ENCODE results near the gene TANGO6. TPM values are rescaled to one million over a fixed set of nuclear protein-coding genes. Genes with fewer than 3 reads are reported as not detected.
A peak's percentile ranks its signal among the peaks of the same experiment; 100 is the strongest.

Gene TANGO6
- total RNA-seq, 4 donors from 2014 or later: 18.4 to 36.0 (median 23.3) TPM

DNA sequence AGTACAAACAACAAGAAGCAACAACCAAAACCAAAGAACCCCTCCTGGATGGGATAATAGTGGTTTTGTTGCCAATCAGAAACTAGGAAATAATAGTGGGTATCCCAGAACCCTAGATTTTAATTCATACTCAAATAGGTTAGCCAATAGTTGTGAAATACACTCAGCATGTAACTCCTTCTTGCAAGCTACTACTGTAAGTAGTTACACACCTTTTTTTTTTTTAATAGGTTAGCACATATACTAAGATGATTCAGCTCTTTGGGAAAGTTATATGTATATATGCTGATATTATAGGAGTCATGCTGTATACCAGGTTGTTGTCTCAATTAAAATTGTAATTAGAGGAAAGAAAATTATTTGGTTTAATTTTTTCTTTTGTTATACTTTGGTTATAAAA lies 169.6 kb downstream of the TANGO6 start:
- H3K36me3 ChIP-seq: peaks cover 0 to 3% (median 0%) of the 10 kb centered on the region in 3 donors
- no peak overlapping the region for H3K4me3 ChIP-seq
- TF ChIP-seq POLR2A (IDR thresholded peaks at IDR 0.05) (no peak), EP300 (IDR thresholded peaks at IDR 0.05) (no peak), CTCF (IDR thresholded peaks at IDR 0.05) (no peak)
- peaks cover 0 to 10% (median 0%) of the 10 kb centered on the region in 4 donors for H3K4me1 ChIP-seq
- no peak overlapping the region for H3K27ac ChIP-seq
- DNase-seq (ENCODE audit: low spot score in 2 of 2): no peak
- H3K27me3 ChIP-seq: no peaks in the 10 kb centered on the region
- no peaks in the 10 kb centered on the region for H3K9me3 ChIP-seq

- Histone ChIP-seq H3K27ac (no peak overlapping the region), H3K9me3 (no peaks in the 10 kb centered on the region), H3K27me3 (no peaks in the 10 kb centered on the region), H3K4me1 (peaks cover 0 to 10% (median 0%) of the 10 kb centered on the region in 4 donors), H3K4me3 (no peak overlapping the region), H3K36me3 (peaks cover 0 to 3% (median 0%) of the 10 kb centered on the region in 3 donors)
- DNase-seq (ENCODE audit: low spot score in 2 of 2): no peak
- no peak for TF ChIP-seq EP300 (IDR thresholded peaks at IDR 0.05)
- no peak for TF ChIP-seq CTCF (IDR thresholded peaks at IDR 0.05)
- no peak for TF ChIP-seq POLR2A (IDR thresholded peaks at IDR 0.05)
Measured at GRCh38 chr16:69013991-69014390, 170.7 kb downstream of the TANGO6 start.

- no peak for TF ChIP-seq POLR2A (IDR thresholded peaks at IDR 0.05)
- no peak for TF ChIP-seq CTCF (IDR thresholded peaks at IDR 0.05)
- TF ChIP-seq EP300 (IDR thresholded peaks at IDR 0.05): no peak
- no peaks in the 10 kb centered on the region for H3K27me3 ChIP-seq
- no peak overlapping the region for H3K27ac ChIP-seq
- DNase-seq (ENCODE audit: low spot score in 2 of 2): no peak
- H3K4me3 ChIP-seq: no peak overlapping the region
- H3K36me3 ChIP-seq: peaks cover 0 to 3% (median 0%) of the 10 kb centered on the region in 3 donors
- peaks cover 0 to 10% (median 0%) of the 10 kb centered on the region in 4 donors for H3K4me1 ChIP-seq
- no peaks in the 10 kb centered on the region for H3K9me3 ChIP-seq
Measured at GRCh38 chr16:69014811-69015210, 171.5 kb downstream of the TANGO6 start.

GRCh38 chr16:69017036-69017783 lies 173.9 kb downstream of the TANGO6 start:
- Histone ChIP-seq H3K9me3 (no peaks in the 10 kb centered on the region), H3K27me3 (no peaks in the 10 kb centered on the region), H3K4me1 (peaks cover 0 to 10% (median 0%) of the 10 kb centered on the region in 4 donors), H3K4me3 (no peak overlapping the region), H3K27ac (peak overlapping the region in 2 of 4 donors; percentile 22 to 44), H3K36me3 (peaks cover 0 to 6% (median 0%) of the 10 kb centered on the region in 3 donors)
- TF ChIP-seq EP300 (IDR thresholded peaks at IDR 0.05) (no peak), POLR2A (IDR thresholded peaks at IDR 0.05) (no peak), CTCF (IDR thresholded peaks at IDR 0.05) (no peak)
- no peak for DNase-seq (ENCODE audit: low spot score in 2 of 2)
- WGBS, 2 donors: 48 to 58% methylated on average over 2 of the region's 2 CpGs

GRCh38 chr16:69019811-69020210 lies 176.5 kb downstream of the TANGO6 start:
- no peaks in the 10 kb centered on the region for H3K9me3 ChIP-seq
- H3K27me3 ChIP-seq: no peaks in the 10 kb centered on the region
- TF ChIP-seq EP300 (IDR thresholded peaks at IDR 0.05) (no peak), POLR2A (IDR thresholded peaks at IDR 0.05) (no peak), CTCF (IDR thresholded peaks at IDR 0.05) (no peak)
- DNase-seq (ENCODE audit: low spot score in 2 of 2): no peak
- H3K27ac ChIP-seq: no peak overlapping the region
- WGBS, 2 donors: 89 to 92% methylated on average over 1 of the region's 1 CpG
- H3K4me1 ChIP-seq: peaks cover 0 to 7% (median 0%) of the 10 kb centered on the region in 4 donors
- H3K4me3 ChIP-seq: no peak overlapping the region
- peaks cover 0 to 29% (median 6%) of the 10 kb centered on the region in 3 donors for H3K36me3 ChIP-seq

All from tibial nerve (tissue), 4 donors.